Measurements from ENCODE around the gene TRIB2. TPM values are rescaled to one million over a fixed set of nuclear protein-coding genes. Genes with fewer than 3 reads are reported as not detected.

TRIB2 gene
- polyA plus RNA-seq, 1 of the 3 experiments (the other 2 are of a cell fraction): 27.5 TPM

DNA sequence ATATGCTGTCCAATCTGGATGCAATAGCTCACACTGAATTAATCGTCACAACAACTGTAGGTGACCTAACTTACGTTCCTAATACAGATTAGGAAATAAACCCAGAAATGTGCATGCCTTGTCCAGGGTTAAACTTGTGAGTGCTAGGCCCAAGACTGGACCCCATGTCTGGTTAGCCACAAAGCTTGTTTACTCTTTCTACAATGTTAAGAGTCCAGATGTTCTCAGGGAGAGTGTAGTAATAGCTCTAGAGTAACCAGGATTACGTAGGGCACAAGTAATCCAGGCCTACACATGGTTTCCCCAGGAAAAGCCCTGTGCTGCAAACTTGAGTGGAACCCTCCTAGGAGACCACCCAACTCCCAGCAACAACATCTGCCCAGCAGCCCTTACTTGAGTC lies 26.2 kb downstream of the TRIB2 start:
- no peak overlapping the region for H3K4me2 ChIP-seq
- H3K4me3 ChIP-seq (ENCODE audit: low read depth in 2 of 2, low read length in 1 of 2): no peak overlapping the region
- ChIA-PET POLR2A (no interaction called here), CTCF (interaction anchor here (0.6 to 3.7 kb wide), 3 partner anchors 9 to 26 kb away, joined by 3 to 21 read pairs (median 3); partner anchors contain the start of gene TRIB2)
- no peak overlapping the region for H3K27ac ChIP-seq (ENCODE audit: low read depth in 2 of 2, low read length in 1 of 2)
- no peak overlapping the region for H2AFZ ChIP-seq (ENCODE audit: low read depth)
- no peaks in the 10 kb centered on the region for H3K9me3 ChIP-seq
- H3K36me3 ChIP-seq (replicated peaks in 1 of 2; ENCODE audit: control insufficient read depth in 1 of 2, insufficient read depth in 2 of 2, low read length in 1 of 2): peaks cover 29 to 42% of the 10 kb centered on the region in 2 experiments
- H3K9ac ChIP-seq: no peak overlapping the region
- no peaks in the 10 kb centered on the region for H3K9me2 ChIP-seq
- no peak for DNase-seq
- H3K27me3 ChIP-seq (ENCODE audit: insufficient read depth): no peaks in the 10 kb centered on the region
- peaks cover 24% of the 10 kb centered on the region for H3K79me2 ChIP-seq (ENCODE audit: insufficient read depth)
- H4K20me1 ChIP-seq (ENCODE audit: insufficient read depth): peaks cover 55% of the 10 kb centered on the region
- peaks cover 13% of the 10 kb centered on the region for H3F3A ChIP-seq (replicated peaks; ENCODE audit: insufficient read depth)
- H3K4me1 ChIP-seq (ENCODE audit: control insufficient read depth in 1 of 2, insufficient read depth in 2 of 2, low read depth in 1 of 2, low read length in 1 of 2): peaks cover 10 to 16% of the 10 kb centered on the region in 2 experiments; a peak in 2 of 4 replicates
- TF ChIP-seq, protein P1, sequence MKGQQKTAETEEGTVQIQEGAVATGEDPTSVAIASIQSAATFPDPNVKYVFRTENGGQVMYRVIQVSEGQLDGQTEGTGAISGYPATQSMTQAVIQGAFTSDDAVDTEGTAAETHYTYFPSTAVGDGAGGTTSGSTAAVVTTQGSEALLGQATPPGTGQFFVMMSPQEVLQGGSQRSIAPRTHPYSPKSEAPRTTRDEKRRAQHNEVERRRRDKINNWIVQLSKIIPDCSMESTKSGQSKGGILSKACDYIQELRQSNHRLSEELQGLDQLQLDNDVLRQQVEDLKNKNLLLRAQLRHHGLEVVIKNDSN (IDR thresholded peaks at IDR 0.05; ENCODE audit: borderline replicate concordance, low read depth): no peak
- TF ChIP-seq, protein P2, sequence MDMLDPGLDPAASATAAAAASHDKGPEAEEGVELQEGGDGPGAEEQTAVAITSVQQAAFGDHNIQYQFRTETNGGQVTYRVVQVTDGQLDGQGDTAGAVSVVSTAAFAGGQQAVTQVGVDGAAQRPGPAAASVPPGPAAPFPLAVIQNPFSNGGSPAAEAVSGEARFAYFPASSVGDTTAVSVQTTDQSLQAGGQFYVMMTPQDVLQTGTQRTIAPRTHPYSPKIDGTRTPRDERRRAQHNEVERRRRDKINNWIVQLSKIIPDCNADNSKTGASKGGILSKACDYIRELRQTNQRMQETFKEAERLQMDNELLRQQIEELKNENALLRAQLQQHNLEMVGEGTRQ (IDR thresholded peaks at IDR 0.05; ENCODE audit: borderline replicate concordance, low read depth, low read length): no peak
- TF ChIP-seq TAF1 (IDR thresholded peaks at IDR 0.05; ENCODE audit: borderline replicate concordance, low read depth, low read length) (no peak), NRF1 (IDR thresholded peaks at IDR 0.05; ENCODE audit: low read depth, low read length) (no peak), NFIC (IDR thresholded peaks at IDR 0.05; ENCODE audit: borderline replicate concordance) (no peak), RAD21 (IDR thresholded peaks at IDR 0.05; ENCODE audit: low read length) (no peak), RCOR1 (IDR thresholded peaks at IDR 0.05; ENCODE audit: low read length) (no peak), POLR2AphosphoS5 (IDR thresholded peaks at IDR 0.05; ENCODE audit: low read depth, low read length) (no peak), JUND (IDR thresholded peaks at IDR 0.05) (no peak)
- TF ChIP-seq, protein P3, sequence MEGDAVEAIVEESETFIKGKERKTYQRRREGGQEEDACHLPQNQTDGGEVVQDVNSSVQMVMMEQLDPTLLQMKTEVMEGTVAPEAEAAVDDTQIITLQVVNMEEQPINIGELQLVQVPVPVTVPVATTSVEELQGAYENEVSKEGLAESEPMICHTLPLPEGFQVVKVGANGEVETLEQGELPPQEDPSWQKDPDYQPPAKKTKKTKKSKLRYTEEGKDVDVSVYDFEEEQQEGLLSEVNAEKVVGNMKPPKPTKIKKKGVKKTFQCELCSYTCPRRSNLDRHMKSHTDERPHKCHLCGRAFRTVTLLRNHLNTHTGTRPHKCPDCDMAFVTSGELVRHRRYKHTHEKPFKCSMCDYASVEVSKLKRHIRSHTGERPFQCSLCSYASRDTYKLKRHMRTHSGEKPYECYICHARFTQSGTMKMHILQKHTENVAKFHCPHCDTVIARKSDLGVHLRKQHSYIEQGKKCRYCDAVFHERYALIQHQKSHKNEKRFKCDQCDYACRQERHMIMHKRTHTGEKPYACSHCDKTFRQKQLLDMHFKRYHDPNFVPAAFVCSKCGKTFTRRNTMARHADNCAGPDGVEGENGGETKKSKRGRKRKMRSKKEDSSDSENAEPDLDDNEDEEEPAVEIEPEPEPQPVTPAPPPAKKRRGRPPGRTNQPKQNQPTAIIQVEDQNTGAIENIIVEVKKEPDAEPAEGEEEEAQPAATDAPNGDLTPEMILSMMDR (IDR thresholded peaks at IDR 0.05): no peak
- TF ChIP-seq, protein P4, sequence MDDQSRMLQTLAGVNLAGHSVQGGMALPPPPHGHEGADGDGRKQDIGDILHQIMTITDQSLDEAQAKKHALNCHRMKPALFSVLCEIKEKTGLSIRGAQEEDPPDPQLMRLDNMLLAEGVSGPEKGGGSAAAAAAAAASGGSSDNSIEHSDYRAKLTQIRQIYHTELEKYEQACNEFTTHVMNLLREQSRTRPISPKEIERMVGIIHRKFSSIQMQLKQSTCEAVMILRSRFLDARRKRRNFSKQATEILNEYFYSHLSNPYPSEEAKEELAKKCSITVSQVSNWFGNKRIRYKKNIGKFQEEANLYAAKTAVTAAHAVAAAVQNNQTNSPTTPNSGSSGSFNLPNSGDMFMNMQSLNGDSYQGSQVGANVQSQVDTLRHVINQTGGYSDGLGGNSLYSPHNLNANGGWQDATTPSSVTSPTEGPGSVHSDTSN (IDR thresholded peaks at IDR 0.05): no peak
- TF ChIP-seq, protein P5, sequence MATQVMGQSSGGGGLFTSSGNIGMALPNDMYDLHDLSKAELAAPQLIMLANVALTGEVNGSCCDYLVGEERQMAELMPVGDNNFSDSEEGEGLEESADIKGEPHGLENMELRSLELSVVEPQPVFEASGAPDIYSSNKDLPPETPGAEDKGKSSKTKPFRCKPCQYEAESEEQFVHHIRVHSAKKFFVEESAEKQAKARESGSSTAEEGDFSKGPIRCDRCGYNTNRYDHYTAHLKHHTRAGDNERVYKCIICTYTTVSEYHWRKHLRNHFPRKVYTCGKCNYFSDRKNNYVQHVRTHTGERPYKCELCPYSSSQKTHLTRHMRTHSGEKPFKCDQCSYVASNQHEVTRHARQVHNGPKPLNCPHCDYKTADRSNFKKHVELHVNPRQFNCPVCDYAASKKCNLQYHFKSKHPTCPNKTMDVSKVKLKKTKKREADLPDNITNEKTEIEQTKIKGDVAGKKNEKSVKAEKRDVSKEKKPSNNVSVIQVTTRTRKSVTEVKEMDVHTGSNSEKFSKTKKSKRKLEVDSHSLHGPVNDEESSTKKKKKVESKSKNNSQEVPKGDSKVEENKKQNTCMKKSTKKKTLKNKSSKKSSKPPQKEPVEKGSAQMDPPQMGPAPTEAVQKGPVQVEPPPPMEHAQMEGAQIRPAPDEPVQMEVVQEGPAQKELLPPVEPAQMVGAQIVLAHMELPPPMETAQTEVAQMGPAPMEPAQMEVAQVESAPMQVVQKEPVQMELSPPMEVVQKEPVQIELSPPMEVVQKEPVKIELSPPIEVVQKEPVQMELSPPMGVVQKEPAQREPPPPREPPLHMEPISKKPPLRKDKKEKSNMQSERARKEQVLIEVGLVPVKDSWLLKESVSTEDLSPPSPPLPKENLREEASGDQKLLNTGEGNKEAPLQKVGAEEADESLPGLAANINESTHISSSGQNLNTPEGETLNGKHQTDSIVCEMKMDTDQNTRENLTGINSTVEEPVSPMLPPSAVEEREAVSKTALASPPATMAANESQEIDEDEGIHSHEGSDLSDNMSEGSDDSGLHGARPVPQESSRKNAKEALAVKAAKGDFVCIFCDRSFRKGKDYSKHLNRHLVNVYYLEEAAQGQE (IDR thresholded peaks at IDR 0.05; ENCODE audit: low read depth, low read length): no peak
- 84% methylated on average over 3 of the region's 3 CpGs for WGBS (ENCODE audit: low lambda C conversion rate)
